Natural killer cell (primary cell): ENCODE results near the gene VPS37B. TPM values are rescaled to one million over a fixed set of nuclear protein-coding genes. Genes with fewer than 3 reads are reported as not detected.

Experiments
- ATAC-seq, 3 donors: fragments of 150-1000 bp in 2 of 3; fragments of 200-7000 bp in 1 of 3; cut with Tn5 transposase; 1 replicate in 1 of 3; 2 replicates in 2 of 3; pipeline ENCODE4 v1.10.0; 2021; ENCODE audit warnings: mild to moderate bottlenecking in 2 of 3, moderate library complexity in 2 of 3
- DNase-seq, 2 donors: peaks; one replicate each; pipeline versions ENCODE4 v3.0.0 to v3.0.0-alpha.2; 2013 to 2021; ENCODE audit warnings: mixed read lengths in 1 of 2
- H3K27ac ChIP-seq: one replicate; pipeline ENCODE4 v1.5.1; 2013; ENCODE audit warnings: mild to moderate bottlenecking, low read length
- H3K27me3 ChIP-seq: one replicate; pipeline ENCODE4 v1.6.1; 2013; ENCODE audit warnings: low read length; ENCODE audit not compliant: control insufficient read depth, insufficient read depth
- H3K36me3 ChIP-seq: one replicate; pipeline ENCODE4 v1.6.1; 2013; ENCODE audit warnings: low read length; ENCODE audit not compliant: control insufficient read depth, insufficient read depth
- H3K4me1 ChIP-seq: one replicate; pipeline ENCODE4 v1.6.1; 2013; ENCODE audit warnings: low read length; ENCODE audit not compliant: control insufficient read depth, insufficient read depth
- H3K4me3 ChIP-seq: one replicate; pipeline ENCODE4 v1.5.1; 2013; ENCODE audit warnings: low read length
- H3K9me3 ChIP-seq: one replicate; pipeline ENCODE4 v1.6.1; 2013; ENCODE audit warnings: low read length; ENCODE audit not compliant: control insufficient read depth, insufficient read depth
- H3K27ac Mint-ChIP-seq, 2 donors: one replicate each; pipeline ENCODE4 v1.8.0; 2022; ENCODE audit warnings: mild to moderate bottlenecking in 2 of 2, mixed read lengths in 2 of 2, moderate library complexity in 1 of 2
- H3K27me3 Mint-ChIP-seq, 2 donors: one replicate each; pipeline ENCODE4 v1.8.0; 2022; ENCODE audit warnings: low read depth in 2 of 2, mixed read lengths in 2 of 2
- H3K36me3 Mint-ChIP-seq: one replicate; pipeline ENCODE4 v1.8.0; 2022; ENCODE audit warnings: mixed read lengths
- H3K4me1 Mint-ChIP-seq, 2 donors: one replicate each; pipeline ENCODE4 v1.8.0; 2022; ENCODE audit warnings: mixed read lengths in 2 of 2
- H3K4me3 Mint-ChIP-seq: one replicate; pipeline ENCODE4 v1.8.0; 2022; ENCODE audit warnings: mild to moderate bottlenecking, moderate library complexity, mixed read lengths
- H3K9me3 Mint-ChIP-seq, 2 donors: one replicate each; pipeline ENCODE4 v1.8.0; 2022; ENCODE audit warnings: mixed read lengths in 2 of 2
- CTCF ChIP-seq: fragments of 200-600 bp; IDR thresholded peaks from one replicate; pipeline ENCODE4 v1.8.0; 2022; ENCODE audit warnings: antibody characterized with exemption
- WGBS: methylation state at CpG from one replicate; pipeline ENCODE4 v1.1.7; 2013; ENCODE audit warnings: missing lambda C conversion rate; ENCODE audit not compliant: insufficient coverage; 5-methylcytosine and 5-hydroxymethylcytosine counted together
- intact Hi-C: fragments of 100-400 bp; cut with micrococcal nuclease; formaldehyde crosslinking; loops from one replicate; pipeline ENCODE4 v1.14.2; 2022
- total RNA-seq, 4 donors: library from RNA; stranded (reverse); fragments of 120-200 nt in 1 of 4; gene quantifications; one replicate each; pipeline versions ENCODE4 v1.2.3 to v1.2.4, GENCODE V29; 2013 to 2022

VPS37B gene
- total RNA-seq, 3 donors from 2014 or later (not counting 1 experiment from before 2014, with no cell fraction given): 142 to 167 (median 165) TPM

DNA sequence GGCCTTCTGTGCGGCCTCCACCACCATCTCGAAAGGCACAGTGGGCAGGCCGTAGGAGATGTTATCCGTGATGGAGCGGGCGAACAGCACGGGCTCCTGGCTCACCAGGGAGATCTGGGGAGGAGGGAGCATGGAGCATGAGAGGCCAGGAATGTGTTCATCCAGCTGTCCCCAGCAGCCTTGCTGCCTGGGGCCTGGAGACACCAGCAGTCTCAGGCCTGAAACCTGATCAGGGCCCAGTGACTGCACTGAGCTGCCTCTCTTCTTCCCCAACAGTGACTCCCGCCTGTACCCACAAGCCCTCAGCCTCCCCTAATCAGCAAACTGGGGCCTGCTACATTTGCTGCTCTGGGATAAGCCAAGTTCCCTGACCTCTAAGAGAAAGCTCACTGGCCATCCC is 39.4 kb upstream of the VPS37B start:
- intact Hi-C loops: loop anchor here (2.0 kb wide), 1 partner anchor 17 kb away; no protein-coding TSS in a partner anchor
- H3K27me3 ChIP-seq: no peaks in the 10 kb centered on the region
- ATAC-seq (no peak), DNase-seq (no peak)
- H3K36me3 ChIP-seq: no peaks in the 10 kb centered on the region
- no peak overlapping the region for H3K27ac Mint-ChIP-seq
- no peaks in the 10 kb centered on the region for H3K27me3 Mint-ChIP-seq
- no peaks in the 10 kb centered on the region for H3K36me3 Mint-ChIP-seq
- H3K9me3 Mint-ChIP-seq: no peaks in the 10 kb centered on the region
- H3K9me3 ChIP-seq: no peaks in the 10 kb centered on the region
- no peak for TF ChIP-seq CTCF
- H3K4me3 ChIP-seq: no peak overlapping the region
- H3K4me1 ChIP-seq: peaks cover 3% of the 10 kb centered on the region
- WGBS: 95% methylated on average over 7 of the region's 8 CpGs
- H3K27ac ChIP-seq: no peak overlapping the region
- H3K4me3 Mint-ChIP-seq: no peak overlapping the region
- peaks cover 0 to 5% of the 10 kb centered on the region in 2 donors for H3K4me1 Mint-ChIP-seq

- H3K27ac Mint-ChIP-seq: no peak overlapping the region
- TF ChIP-seq CTCF: no peak
- H3K36me3 Mint-ChIP-seq: no peaks in the 10 kb centered on the region
- DNase-seq: no peak
- no peak for ATAC-seq
- H3K36me3 ChIP-seq: no peaks in the 10 kb centered on the region
- no peaks in the 10 kb centered on the region for H3K9me3 ChIP-seq
- no peaks in the 10 kb centered on the region for H3K27me3 Mint-ChIP-seq
- no peaks in the 10 kb centered on the region for H3K9me3 Mint-ChIP-seq
- H3K4me1 Mint-ChIP-seq: peaks cover 0 to 4% of the 10 kb centered on the region in 2 donors
- 67% methylated on average over 2 of the region's 3 CpGs for WGBS
- no peak overlapping the region for H3K4me3 Mint-ChIP-seq
- H3K27me3 ChIP-seq: no peaks in the 10 kb centered on the region
- H3K27ac ChIP-seq: no peak overlapping the region
- intact Hi-C loops: loop anchor here (2.0 kb wide), 1 partner anchor 16 kb away; no protein-coding TSS in a partner anchor
- no peak overlapping the region for H3K4me3 ChIP-seq
- peaks cover 3% of the 10 kb centered on the region for H3K4me1 ChIP-seq
These were observed 38.8 kb upstream of the VPS37B start for GRCh38 chr12:122934722-122935121.

DNA sequence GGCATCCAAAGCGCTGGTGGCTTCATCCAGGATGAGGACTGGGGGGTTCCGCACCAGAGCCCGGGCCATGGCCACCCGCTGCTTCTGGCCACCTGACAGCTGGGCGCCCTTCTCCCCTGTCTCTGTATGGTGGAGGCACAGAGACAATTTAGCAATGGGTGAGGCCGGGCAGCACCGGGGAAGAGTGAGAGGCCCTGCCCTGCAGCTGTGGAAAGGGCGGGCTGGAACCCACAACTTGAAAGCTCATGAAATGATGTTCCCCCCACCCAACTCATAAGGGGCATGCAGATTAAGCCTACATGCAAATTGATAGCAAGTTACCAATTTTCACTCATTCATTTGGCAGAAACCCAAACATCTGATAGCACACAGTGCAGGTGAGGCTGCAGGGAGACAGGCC is 36.3 kb upstream of the VPS37B start:
- peaks cover 0 to 8% of the 10 kb centered on the region in 2 donors for H3K4me1 Mint-ChIP-seq
- ATAC-seq: no peak
- no peaks in the 10 kb centered on the region for H3K36me3 Mint-ChIP-seq
- Histone ChIP-seq H3K9me3 (no peaks in the 10 kb centered on the region), H3K27me3 (no peaks in the 10 kb centered on the region), H3K36me3 (no peaks in the 10 kb centered on the region), H3K27ac (no peak overlapping the region), H3K4me1 (peaks cover 11% of the 10 kb centered on the region), H3K4me3 (no peak overlapping the region)
- DNase-seq: no peak
- 86% methylated on average over 8 of the region's 8 CpGs for WGBS
- intact Hi-C loops: no loop called here
- TF ChIP-seq CTCF: no peak
- no peak overlapping the region for H3K4me3 Mint-ChIP-seq
- H3K27me3 Mint-ChIP-seq: no peaks in the 10 kb centered on the region
- no peak overlapping the region for H3K27ac Mint-ChIP-seq
- no peaks in the 10 kb centered on the region for H3K9me3 Mint-ChIP-seq

DNA sequence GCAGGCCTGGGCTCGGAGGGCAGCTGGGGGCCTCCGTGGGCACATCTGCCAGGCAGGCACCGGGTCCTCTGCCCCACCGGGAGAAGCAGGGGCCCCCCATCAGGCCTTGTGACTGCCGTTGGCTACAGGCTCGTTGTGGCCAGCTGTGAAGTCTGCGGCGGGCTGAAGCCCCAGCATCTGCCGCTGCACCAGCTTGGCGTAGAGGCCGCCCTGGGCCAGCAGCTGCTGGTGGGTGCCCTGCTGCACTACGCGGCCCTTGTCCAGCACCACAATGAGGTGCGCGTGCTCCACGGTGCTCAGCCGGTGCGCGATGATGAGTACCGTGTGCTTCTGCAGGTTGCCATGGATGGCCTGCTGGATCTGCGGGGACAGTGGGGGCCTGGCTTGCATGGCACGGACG is 33.9 kb upstream of the VPS37B start:
- Mint-ChIP-seq H3K27ac (no peak overlapping the region), H3K27me3 (no peaks in the 10 kb centered on the region), H3K9me3 (no peaks in the 10 kb centered on the region), H3K4me3 (no peak overlapping the region), H3K4me1 (peaks cover 0 to 13% of the 10 kb centered on the region in 2 donors), H3K36me3 (no peaks in the 10 kb centered on the region)
- ATAC-seq (no peak), DNase-seq (no peak)
- intact Hi-C loops: no loop called here
- Histone ChIP-seq H3K27me3 (no peaks in the 10 kb centered on the region), H3K27ac (no peak overlapping the region), H3K4me3 (no peak overlapping the region), H3K4me1 (peaks cover 11% of the 10 kb centered on the region), H3K36me3 (no peaks in the 10 kb centered on the region), H3K9me3 (no peaks in the 10 kb centered on the region)
- no peak for TF ChIP-seq CTCF
- WGBS: 95% methylated on average over 23 of the region's 23 CpGs
